Gastroesophageal sphincter (tissue), 4 donors: ENCODE measurements around the gene COPB1. TPM values are rescaled to one million over a fixed set of nuclear protein-coding genes. Genes with fewer than 3 reads are reported as not detected.
A peak's percentile ranks its signal among the peaks of the same experiment; 100 is the strongest.

Experiments used
- ATAC-seq: fragments of 150-250 bp; one replicate; pipeline ENCODE4 v1.9.1; 2016; ENCODE audit warnings: mild to moderate bottlenecking, moderate library complexity
- H3K27ac ChIP-seq, 4 donors: fragments of 200-600 bp; sonication (generic) in 3 of 4; 1 replicate in 3 of 4; 2 replicates in 1 of 4; pipeline ENCODE4 v1.5.1; 2016 to 2019
- H3K27me3 ChIP-seq: fragments of 200-600 bp; sonication (generic); one replicate; pipeline ENCODE4 v1.5.1; 2019
- H3K36me3 ChIP-seq, 2 donors: fragments of 200-600 bp; sonication (generic); one replicate each; pipeline ENCODE4 v1.5.1; 2019; ENCODE audit warnings: control low read depth in 1 of 2
- H3K4me1 ChIP-seq, 3 donors: fragments of 200-600 bp; sonication (generic); 1 replicate in 2 of 3; 2 replicates in 1 of 3; pipeline ENCODE4 v1.5.1; 2016 to 2019; ENCODE audit warnings: control low read depth in 2 of 3
- H3K4me3 ChIP-seq, 2 donors: fragments of 200-600 bp; sonication (generic); one replicate each; pipeline ENCODE4 v1.5.1; 2019; ENCODE audit warnings: mild to moderate bottlenecking in 1 of 2, moderate library complexity in 1 of 2
- H3K9me3 ChIP-seq, 3 donors: fragments of 200-600 bp; sonication (generic); one replicate each; pipeline ENCODE4 v1.5.1; 2017 to 2019; ENCODE audit warnings: control low read depth in 2 of 3
- CTCF ChIP-seq, 4 experiments: fragments of 200-600 bp in 2 of 4; fragments of 450-650 bp in 2 of 4; sonication (generic) in 1 of 4; IDR thresholded peaks; one replicate each; pipeline ENCODE4 v1.5.1; 2017 to 2019; ENCODE audit warnings: antibody characterized with exemption in 4 of 4, mild to moderate bottlenecking in 2 of 4, moderate library complexity in 2 of 4
- EP300 ChIP-seq: sonication (generic); formaldehyde crosslinking; IDR thresholded peaks from one replicate; pipeline ENCODE4 v1.6.1; 2017; ENCODE audit warnings: antibody characterized with exemption, mild to moderate bottlenecking
- POLR2A ChIP-seq, 2 donors: fragments of 450-650 bp; IDR thresholded peaks; one replicate each; pipeline ENCODE4 v1.6.1; 2017; ENCODE audit warnings: antibody characterized with exemption in 2 of 2, mild to moderate bottlenecking in 2 of 2, moderate library complexity in 1 of 2
- POLR2AphosphoS5 ChIP-seq: sonication (generic); formaldehyde crosslinking; IDR thresholded peaks from one replicate; pipeline ENCODE4 v1.6.1; 2017; ENCODE audit warnings: antibody characterized with exemption
- WGBS, 2 donors: methylation state at CpG; one replicate each; pipeline ENCODE4 v1.1.5; 2018; ENCODE audit warnings: low coverage in 1 of 2; 5-methylcytosine and 5-hydroxymethylcytosine counted together
- total RNA-seq, 4 donors: library from RNA; depleted of rRNA; stranded (reverse); fragments of >200 nt; gene quantifications; one replicate each; pipeline ENCODE4 v1.1.0, GENCODE V29; 2016

COPB1 gene
- total RNA-seq, 4 donors from 2014 or later = 74.5 to 130 (median 101) TPM

- Histone ChIP-seq H3K4me3 (peak overlapping the region; percentile 86 to 98), H3K9me3 (no peaks in the 10 kb centered on the region), H3K4me1 (peaks cover 0 to 36% (median 0%) of the 10 kb centered on the region in 3 donors), H3K36me3 (peaks cover 0 to 60% of the 10 kb centered on the region in 2 donors), H3K27me3 (no peaks in the 10 kb centered on the region), H3K27ac (peak overlapping the region; percentile 85 to 91 (median 90))
- 0% methylated on average over 10 to 11 of the region's 19 CpGs for WGBS, 2 donors
- peak; percentile 53 for ATAC-seq
- no peak for TF ChIP-seq CTCF (IDR thresholded peaks at IDR 0.05)
- no peak for TF ChIP-seq EP300
- TF ChIP-seq POLR2AphosphoS5 = no peak
- TF ChIP-seq POLR2A (IDR thresholded peaks at IDR 0.05) = no peak
Observed at GRCh38 chr11:14499178-14499559, 442 bp downstream of the COPB1 start.

GRCh38 chr11:14480716-14481115, 18.9 kb downstream of the COPB1 start:
- Histone ChIP-seq H3K27me3 (no peaks in the 10 kb centered on the region), H3K9me3 (no peaks in the 10 kb centered on the region), H3K36me3 (peaks cover 21 to 100% of the 10 kb centered on the region in 2 donors), H3K4me3 (no peak overlapping the region), H3K4me1 (no peaks in the 10 kb centered on the region), H3K27ac (no peak overlapping the region)
- no peak for ATAC-seq
- no peak for TF ChIP-seq EP300
- 64 to 77% methylated on average over 3 of the region's 3 CpGs for WGBS, 2 donors

- Histone ChIP-seq H3K9me3 (no peaks in the 10 kb centered on the region), H3K27me3 (no peaks in the 10 kb centered on the region), H3K4me1 (no peaks in the 10 kb centered on the region), H3K36me3 (peaks cover 13 to 100% of the 10 kb centered on the region in 2 donors), H3K4me3 (no peak overlapping the region), H3K27ac (no peak overlapping the region)
- TF ChIP-seq EP300 (no peak), CTCF (IDR thresholded peaks at IDR 0.05) (no peak), POLR2A (IDR thresholded peaks at IDR 0.05) (no peak), POLR2AphosphoS5 (no peak)
- WGBS, 2 donors = 75 to 81% methylated on average over 1 of the region's 1 CpG
- no peak for ATAC-seq
Observed at GRCh38 chr11:14471127-14471526, 28.5 kb downstream of the COPB1 start.

- Histone ChIP-seq H3K4me3 (no peak overlapping the region), H3K4me1 (no peaks in the 10 kb centered on the region), H3K36me3 (peaks cover 8 to 100% of the 10 kb centered on the region in 2 donors), H3K9me3 (no peaks in the 10 kb centered on the region), H3K27me3 (no peaks in the 10 kb centered on the region), H3K27ac (no peak overlapping the region)
- WGBS, 2 donors = 92 to 100% methylated on average over 2 of the region's 2 CpGs
- no peak for TF ChIP-seq POLR2AphosphoS5
- TF ChIP-seq POLR2A (IDR thresholded peaks at IDR 0.05) = no peak
- no peak for TF ChIP-seq CTCF (IDR thresholded peaks at IDR 0.05)
- no peak for TF ChIP-seq EP300
- no peak for ATAC-seq
Observed at GRCh38 chr11:14463623-14464022, 36.0 kb downstream of the COPB1 start.

DNA sequence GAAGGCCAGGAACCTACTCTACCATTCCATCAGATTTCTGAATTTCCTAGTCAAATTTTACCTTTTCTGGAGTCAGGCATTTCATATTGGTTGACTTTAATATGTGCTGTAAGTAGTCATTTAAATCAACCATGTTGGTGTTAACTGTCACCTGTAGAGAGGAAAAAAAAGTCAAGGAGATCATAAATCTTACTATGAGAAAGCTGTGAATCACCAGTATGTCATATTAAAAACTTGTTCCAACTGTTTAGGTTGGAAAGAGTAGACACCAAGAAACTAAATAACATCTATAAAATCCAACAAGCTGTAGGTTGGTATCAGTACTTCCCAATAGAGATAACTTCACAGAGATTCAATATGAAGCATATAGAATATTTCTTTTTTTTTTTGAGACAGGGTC, 39.5 kb downstream of the COPB1 start:
- peaks cover 8 to 95% of the 10 kb centered on the region in 2 donors for H3K36me3 ChIP-seq
- no peak overlapping the region for H3K4me3 ChIP-seq
- TF ChIP-seq EP300 = no peak
- no peak for TF ChIP-seq CTCF (IDR thresholded peaks at IDR 0.05)
- TF ChIP-seq POLR2A (IDR thresholded peaks at IDR 0.05) = no peak
- no peak for TF ChIP-seq POLR2AphosphoS5
- no peaks in the 10 kb centered on the region for H3K9me3 ChIP-seq
- H3K4me1 ChIP-seq = peaks cover 0 to 6% (median 0%) of the 10 kb centered on the region in 3 donors
- no peaks in the 10 kb centered on the region for H3K27me3 ChIP-seq
- ATAC-seq = no peak
- H3K27ac ChIP-seq = no peak overlapping the region
